LNCaP clone FGC (cell line): Measurements from ENCODE around the gene PFN4.
"Not testable (repeated sequence)": the region's sequence is repeated elsewhere in the genome, so short reads cannot be mapped to it uniquely, and the experiment has no call there.

Experiments
- DNase-seq: peaks from one replicate; pipeline ENCODE4 v3.0.0-alpha.2; 2011; ENCODE audit warnings: low read depth
- H3K4me3 ChIP-seq: 2 replicates; pipeline ENCODE4 v1.5.1; 2011; ENCODE audit warnings: mild to moderate bottlenecking, low read depth, low read length, control low read depth
- CTCF ChIP-seq: IDR thresholded peaks from 2 replicates; pipeline ENCODE4 v1.5.1; 2012; ENCODE audit warnings: mild to moderate bottlenecking; ENCODE audit not compliant: control insufficient read depth, insufficient read depth; ENCODE audit errors: extremely low read depth

Gene PFN4

DNA sequence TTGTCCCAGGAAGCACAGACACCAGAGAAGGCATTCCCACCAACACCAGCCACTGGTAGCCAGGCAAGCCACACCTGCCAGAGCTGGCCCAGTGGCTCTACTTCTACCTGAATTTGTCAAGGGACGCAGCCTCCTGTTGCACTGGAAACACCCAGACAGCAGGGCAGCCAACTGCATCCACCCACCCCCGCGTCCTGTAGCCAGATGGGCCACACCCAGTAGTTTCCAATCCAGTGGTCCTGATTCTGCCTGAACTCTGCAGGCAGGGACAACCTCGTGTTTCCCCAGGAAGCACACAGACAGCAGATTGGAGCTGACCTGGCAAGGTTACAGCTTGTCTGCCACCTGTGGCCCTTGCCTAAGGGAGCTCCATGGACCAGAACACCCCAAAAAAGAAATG lies 18.2 kb downstream of the PFN4 start:
- H3K4me3 ChIP-seq: no peak overlapping the region
- TF ChIP-seq CTCF: no peak
- DNase-seq: no peak

DNA sequence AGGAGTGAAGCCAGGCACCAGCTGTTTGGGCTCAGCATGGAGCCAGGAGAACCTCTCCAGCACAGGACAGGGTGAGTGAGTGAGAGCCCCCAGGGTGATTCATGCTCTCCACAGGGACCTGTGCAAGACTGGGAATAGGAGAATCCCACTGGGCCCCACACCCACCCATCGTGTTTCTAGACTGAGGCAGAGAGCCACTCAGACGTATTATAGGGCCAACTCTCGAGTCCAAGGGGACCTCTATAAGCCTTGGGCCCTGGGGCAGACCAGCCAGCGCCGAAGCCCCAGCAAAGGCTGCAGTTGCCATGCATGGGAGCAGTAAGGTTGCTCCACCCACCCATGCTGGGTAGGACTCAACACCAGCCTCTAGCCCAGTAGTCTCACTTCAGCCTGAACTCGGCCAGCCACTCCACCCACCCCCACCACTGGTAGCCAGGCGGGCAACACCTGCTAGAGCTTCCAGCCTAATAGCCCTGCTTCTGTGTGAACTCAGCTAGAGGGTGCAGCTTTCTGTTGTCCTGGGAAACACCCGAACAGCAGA lies 19.0 kb downstream of the PFN4 start:
- H3K4me3 ChIP-seq: no peak overlapping the region
- no peak for TF ChIP-seq CTCF
- no peak for DNase-seq

DNA sequence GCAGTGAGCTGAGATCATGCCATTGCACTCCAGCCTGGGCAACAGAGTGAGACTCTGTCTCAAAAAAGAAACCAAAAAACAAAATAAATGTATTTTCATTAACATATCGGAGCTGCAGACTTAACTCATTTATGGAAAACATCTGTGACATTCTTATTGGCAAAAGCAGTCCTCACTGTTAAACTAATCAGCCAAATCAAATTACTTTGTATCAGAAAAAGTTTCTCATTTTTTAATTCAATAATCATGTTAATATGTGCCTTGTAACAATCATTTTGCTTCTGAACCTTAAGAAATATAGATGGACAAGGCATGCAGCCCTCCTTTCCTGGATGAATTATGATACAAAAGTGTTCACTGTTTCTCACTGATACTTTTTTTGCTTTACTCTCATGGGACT lies 20.5 kb downstream of the PFN4 start:
- no peak for TF ChIP-seq CTCF
- DNase-seq: no peak
- no peak overlapping the region for H3K4me3 ChIP-seq

DNA sequence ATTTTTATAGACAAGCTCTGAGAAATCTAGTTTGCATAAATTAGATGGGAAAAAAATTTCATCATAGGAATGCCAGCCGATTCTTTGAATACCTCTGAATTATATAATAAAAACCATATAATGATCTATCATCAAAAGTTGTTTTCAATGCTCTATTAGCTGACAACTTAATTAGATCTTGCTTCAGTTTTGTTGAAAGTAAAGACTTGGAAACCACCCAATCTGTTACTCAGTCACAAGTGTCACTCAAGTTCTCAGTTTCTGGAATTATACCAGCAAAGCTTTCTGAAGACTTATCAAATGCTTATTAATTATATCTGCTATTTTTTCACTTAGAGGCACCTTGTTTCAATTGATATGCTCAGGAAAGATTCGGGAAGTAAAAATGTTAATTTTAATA lies 21.1 kb downstream of the PFN4 start:
- DNase-seq: no peak
- no peak for TF ChIP-seq CTCF

GRCh38 chr2:24100732-24101131 lies 22.4 kb downstream of the PFN4 start:
- not testable (repeated sequence) for DNase-seq, H3K4me3 ChIP-seq

More for the DNA sequence above, 21.1 kb downstream of the PFN4 start:
- no peak overlapping the region for H3K4me3 ChIP-seq

- not testable (repeated sequence) for DNase-seq
Observed at GRCh38 chr2:24095171-24095677, 27.9 kb downstream of the PFN4 start.

DNA sequence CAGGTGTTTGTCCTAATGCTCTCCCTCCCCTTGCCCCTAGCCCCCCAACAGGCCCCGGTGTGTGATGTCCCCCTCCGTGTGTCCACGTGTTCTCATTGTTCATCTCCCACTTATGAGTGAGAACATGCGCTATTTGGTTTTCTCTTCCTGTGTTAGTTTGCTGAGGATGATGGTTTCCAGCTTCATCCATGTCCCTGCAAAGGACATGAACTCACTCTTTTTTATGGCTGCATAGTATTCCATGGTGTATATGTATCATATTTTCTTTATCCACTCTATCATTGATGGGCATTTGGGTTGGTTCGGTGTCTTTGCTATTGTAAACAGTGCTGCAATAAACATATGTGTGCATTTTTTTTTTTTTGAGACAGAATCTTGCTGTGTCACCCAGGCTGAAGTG lies 29.9 kb downstream of the PFN4 start:
- H3K4me3 ChIP-seq, DNase-seq: not testable (repeated sequence)

More at GRCh38 chr2:24095171-24095677, 27.9 kb downstream of the PFN4 start:
- not testable (repeated sequence) for H3K4me3 ChIP-seq

- TF ChIP-seq CTCF: no peak
- no peak for DNase-seq
- no peak overlapping the region for H3K4me3 ChIP-seq
Observed at GRCh38 chr2:24088821-24089359, 34.2 kb downstream of the PFN4 start.
